T-helper 22 cell (primary cell): ENCODE measurements around the gene SLC6A6.

Experiments
- DNase-seq: peaks from one replicate; pipeline ENCODE4 v3.0.0-alpha.2; 2020; ENCODE audit warnings: low read depth

Gene SLC6A6

GRCh38 chr3:14470461-14470860 lies 68.1 kb downstream of the SLC6A6 start:
- DNase-seq: no peak

GRCh38 chr3:14471016-14471415 lies 68.6 kb downstream of the SLC6A6 start:
- DNase-seq: no peak

GRCh38 chr3:14471690-14472089 lies 69.3 kb downstream of the SLC6A6 start:
- DNase-seq: no peak

- no peak for DNase-seq
Observed at GRCh38 chr3:14472471-14473351, 70.3 kb downstream of the SLC6A6 start.

GRCh38 chr3:14473411-14473891 lies 71.0 kb downstream of the SLC6A6 start:
- DNase-seq: no peak

- no peak for DNase-seq
Observed at GRCh38 chr3:14474363-14475081, 72.1 kb downstream of the SLC6A6 start.

- no peak for DNase-seq
Observed at GRCh38 chr3:14475621-14476020, 73.2 kb downstream of the SLC6A6 start.

GRCh38 chr3:14476583-14477265 lies 74.3 kb downstream of the SLC6A6 start:
- DNase-seq: no peak

- DNase-seq: no peak
Observed at GRCh38 chr3:14477311-14477935, 75.0 kb downstream of the SLC6A6 start.

- no peak for DNase-seq
Observed at GRCh38 chr3:14478956-14479550, 76.6 kb downstream of the SLC6A6 start.

GRCh38 chr3:14479591-14479990 lies 77.2 kb downstream of the SLC6A6 start:
- no peak for DNase-seq

- no peak for DNase-seq
Observed at GRCh38 chr3:14480207-14481017, 78.0 kb downstream of the SLC6A6 start.

GRCh38 chr3:14481018-14481645 lies 78.7 kb downstream of the SLC6A6 start:
- no peak for DNase-seq

GRCh38 chr3:14481646-14482036 lies 79.2 kb downstream of the SLC6A6 start:
- no peak for DNase-seq

- no peak for DNase-seq
Observed at GRCh38 chr3:14482271-14482721, 79.9 kb downstream of the SLC6A6 start.

- no peak for DNase-seq
Observed at GRCh38 chr3:14483286-14483685, 80.9 kb downstream of the SLC6A6 start.

GRCh38 chr3:14484741-14485140 lies 82.3 kb downstream of the SLC6A6 start:
- DNase-seq: no peak

- DNase-seq: no peak
Observed at GRCh38 chr3:14485981-14486380, 83.6 kb downstream of the SLC6A6 start.

- DNase-seq: no peak
Observed at GRCh38 chr3:14486460-14486859, 84.1 kb downstream of the SLC6A6 start.

- DNase-seq: no peak
Observed at GRCh38 chr3:14487086-14487485, 84.7 kb downstream of the SLC6A6 start.
